ENCODE measurements around the gene AGT.

The AGT gene

GRCh38 chr1:230757856-230758708, 44.2 kb upstream of the AGT start:
- DNase-seq (ENCODE audit: extremely low spot score), result no peak
- ChIA-PET CTCF (no interaction called here), POLR2A (no interaction called here)
- TF ChIP-seq CTCF (IDR thresholded peaks at IDR 0.05; ENCODE audit: control extremely low read depth, extremely low read depth, low read depth, missing control alignments), result no peak

GRCh38 chr1:230754796-230755195, 40.9 kb upstream of the AGT start:
- POLR2A ChIA-PET, result no interaction called here
- TF ChIP-seq CTCF (IDR thresholded peaks at IDR 0.05; ENCODE audit: control extremely low read depth, extremely low read depth, low read depth, missing control alignments), result no peak
- CTCF ChIA-PET, result interaction anchor here (0.9 kb wide), 1 partner anchor 13 kb away, joined by 3 read pairs; no protein-coding TSS in a partner anchor
- no peak for DNase-seq (ENCODE audit: extremely low spot score)

- POLR2A ChIA-PET, result no interaction called here
- DNase-seq (ENCODE audit: extremely low spot score), result peak; percentile 52
- no peak for TF ChIP-seq CTCF (IDR thresholded peaks at IDR 0.05; ENCODE audit: control extremely low read depth, extremely low read depth, low read depth, missing control alignments)
- CTCF ChIA-PET, result no interaction called here
Measured at GRCh38 chr1:230753586-230754251, 39.8 kb upstream of the AGT start.

GRCh38 chr1:230753191-230753585, 39.3 kb upstream of the AGT start:
- no peak for TF ChIP-seq CTCF (IDR thresholded peaks at IDR 0.05; ENCODE audit: control extremely low read depth, extremely low read depth, low read depth, missing control alignments)
- POLR2A ChIA-PET, result no interaction called here
- DNase-seq (ENCODE audit: extremely low spot score), result no peak
- CTCF ChIA-PET, result no interaction called here

- no peak for TF ChIP-seq CTCF (IDR thresholded peaks at IDR 0.05; ENCODE audit: control extremely low read depth, extremely low read depth, low read depth, missing control alignments)
- CTCF ChIA-PET, result interaction anchor here (0.7 kb wide), 1 partner anchor 23 kb away, joined by 3 read pairs; no protein-coding TSS in a partner anchor
- POLR2A ChIA-PET, result interaction anchor here (0.7 kb wide), 1 partner anchor 137 kb away, joined by 7 read pairs; no protein-coding TSS in a partner anchor
- DNase-seq (ENCODE audit: extremely low spot score), result no peak
Measured at GRCh38 chr1:230752407-230752806, 38.5 kb upstream of the AGT start.

GRCh38 chr1:230750986-230751625, 37.2 kb upstream of the AGT start:
- ChIA-PET POLR2A (no interaction called here), CTCF (no interaction called here)
- DNase-seq (ENCODE audit: extremely low spot score), result no peak
- TF ChIP-seq CTCF (IDR thresholded peaks at IDR 0.05; ENCODE audit: control extremely low read depth, extremely low read depth, low read depth, missing control alignments), result no peak
